IgD-negative memory B cell (primary cell): Measurements from ENCODE around the gene BICDL2. TPM values are rescaled to one million over a fixed set of nuclear protein-coding genes. Genes with fewer than 3 reads are reported as not detected.
"Not testable (repeated sequence)": the region's sequence is repeated elsewhere in the genome, so short reads cannot be mapped to it uniquely, and the experiment has no call there.

ENCODE experiments used
- H3K27ac Mint-ChIP-seq, 3 donors: one replicate each; pipeline ENCODE4 v1.8.0; 2020 to 2022; ENCODE audit warnings: mild to moderate bottlenecking in 3 of 3, mixed read lengths in 3 of 3, moderate library complexity in 1 of 3
- H3K27me3 Mint-ChIP-seq: one replicate; pipeline ENCODE4 v1.8.0; 2021; ENCODE audit warnings: mixed read lengths
- H3K36me3 Mint-ChIP-seq: one replicate; pipeline ENCODE4 v1.8.0; 2020; ENCODE audit warnings: mild to moderate bottlenecking, mixed read lengths
- H3K4me1 Mint-ChIP-seq, 3 donors: one replicate each; pipeline ENCODE4 v1.8.0; 2020 to 2022; ENCODE audit warnings: mixed read lengths in 3 of 3, mild to moderate bottlenecking in 1 of 3
- H3K4me3 Mint-ChIP-seq, 4 donors: one replicate each; pipeline ENCODE4 v1.8.0; 2020 to 2022; ENCODE audit warnings: mild to moderate bottlenecking in 4 of 4, mixed read lengths in 4 of 4, moderate library complexity in 3 of 4
- H3K9me3 Mint-ChIP-seq, 3 donors: one replicate each; pipeline ENCODE4 v1.8.0; 2020 to 2021; ENCODE audit warnings: mixed read lengths in 3 of 3, mild to moderate bottlenecking in 1 of 3
- polyA plus RNA-seq: library from polyadenylated mRNA; unstranded; fragments of 300-500 nt; fragmentation: Illumina TruSeq; gene quantifications from one replicate; pipeline ENCODE4 v1.2.3, GENCODE V29; 2021

Gene BICDL2
- polyA plus RNA-seq, 1 donor from 2014 or later: not detected

DNA sequence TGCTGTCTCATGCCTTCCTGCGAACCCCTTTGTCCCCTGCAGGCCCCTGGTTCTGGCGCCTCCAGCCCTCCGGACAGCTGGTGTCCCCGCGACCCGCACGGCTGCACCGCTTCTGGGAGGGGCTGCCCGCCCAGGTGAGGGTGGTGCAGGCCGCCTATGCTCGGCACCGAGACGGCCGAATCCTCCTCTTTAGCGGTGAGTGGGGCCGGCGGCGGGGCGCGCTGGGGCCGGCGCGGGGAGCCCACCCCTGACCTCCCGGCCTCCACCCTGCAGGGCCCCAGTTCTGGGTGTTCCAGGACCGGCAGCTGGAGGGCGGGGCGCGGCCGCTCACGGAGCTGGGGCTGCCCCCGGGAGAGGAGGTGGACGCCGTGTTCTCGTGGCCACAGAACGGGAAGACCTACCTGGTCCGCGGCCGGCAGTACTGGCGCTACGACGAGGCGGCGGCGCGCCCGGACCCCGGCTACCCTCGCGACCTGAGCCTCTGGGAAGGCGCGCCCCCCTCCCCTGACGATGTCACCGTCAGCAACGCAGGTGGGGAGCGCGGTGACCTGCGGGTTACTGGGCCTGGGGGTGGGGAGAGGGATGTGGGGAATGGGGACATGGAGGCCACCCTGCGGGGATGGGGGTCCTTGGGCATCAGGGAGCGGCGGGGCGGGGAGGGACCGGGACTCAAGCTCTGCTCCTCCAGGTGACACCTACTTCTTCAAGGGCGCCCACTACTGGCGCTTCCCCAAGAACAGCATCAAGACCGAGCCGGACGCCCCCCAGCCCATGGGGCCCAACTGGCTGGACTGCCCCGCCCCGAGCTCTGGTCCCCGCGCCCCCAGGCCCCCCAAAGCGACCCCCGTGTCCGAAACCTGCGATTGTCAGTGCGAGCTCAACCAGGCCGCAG lies 21.6 kb upstream of the BICDL2 start:
- Mint-ChIP-seq H3K9me3 (no peaks in the 10 kb centered on the region), H3K27ac (no peak overlapping the region), H3K4me1 (peaks cover 9 to 15% (median 14%) of the 10 kb centered on the region in 3 donors), H3K27me3 (peaks cover 2% of the 10 kb centered on the region), H3K4me3 (peak overlapping the region; percentile 65 to 95 (median 86)), H3K36me3 (no peaks in the 10 kb centered on the region)

DNA sequence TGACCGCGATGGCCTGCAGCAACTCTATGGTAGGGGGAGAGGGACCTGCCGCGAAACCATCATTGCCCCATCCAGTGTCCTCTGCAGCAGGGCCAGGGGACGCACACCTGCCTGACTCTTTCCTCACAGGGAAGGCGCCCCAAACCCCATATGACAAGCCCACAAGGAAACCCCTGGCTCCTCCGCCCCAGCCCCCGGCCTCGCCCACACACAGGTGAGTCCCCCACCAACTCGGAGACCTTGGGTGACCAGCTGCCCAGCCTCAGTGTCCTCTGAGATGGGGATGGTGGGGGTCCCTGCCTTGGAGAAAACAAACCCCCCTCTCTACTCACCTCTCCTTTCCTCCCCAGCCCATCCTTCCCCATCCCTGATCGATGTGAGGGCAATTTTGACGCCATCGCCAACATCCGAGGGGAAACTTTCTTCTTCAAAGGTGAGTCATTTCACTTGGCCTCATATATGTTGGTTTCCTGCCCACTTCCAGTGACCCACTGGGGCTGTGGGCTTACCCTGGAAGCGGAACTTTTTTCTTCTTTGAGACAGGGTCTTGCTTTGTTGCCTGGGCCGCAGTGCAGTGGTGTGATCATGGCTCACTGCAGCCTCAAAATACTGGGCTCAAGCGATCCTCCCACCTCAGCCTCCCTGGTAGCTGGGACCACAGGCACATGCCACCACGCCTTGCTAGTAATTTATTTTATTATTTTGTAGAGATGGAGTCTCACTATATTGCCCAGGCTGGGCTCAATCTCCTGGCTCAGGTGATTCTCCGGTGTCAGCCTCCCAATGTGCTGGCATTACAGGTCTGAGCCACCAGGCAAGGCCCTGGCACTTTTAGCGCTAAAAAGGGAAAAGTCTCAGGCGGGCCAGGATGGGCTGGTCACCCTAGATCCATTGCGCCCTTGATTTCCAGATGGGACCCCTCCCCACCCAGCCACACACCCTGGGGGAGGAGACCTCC lies 20.7 kb upstream of the BICDL2 start:
- Mint-ChIP-seq H3K27me3 (peaks cover 2% of the 10 kb centered on the region), H3K36me3 (no peaks in the 10 kb centered on the region), H3K4me1 (peaks cover 9 to 15% (median 14%) of the 10 kb centered on the region in 3 donors), H3K27ac (no peak overlapping the region), H3K4me3 (peak overlapping the region; percentile 35 to 81 (median 56)), H3K9me3 (no peaks in the 10 kb centered on the region)

DNA sequence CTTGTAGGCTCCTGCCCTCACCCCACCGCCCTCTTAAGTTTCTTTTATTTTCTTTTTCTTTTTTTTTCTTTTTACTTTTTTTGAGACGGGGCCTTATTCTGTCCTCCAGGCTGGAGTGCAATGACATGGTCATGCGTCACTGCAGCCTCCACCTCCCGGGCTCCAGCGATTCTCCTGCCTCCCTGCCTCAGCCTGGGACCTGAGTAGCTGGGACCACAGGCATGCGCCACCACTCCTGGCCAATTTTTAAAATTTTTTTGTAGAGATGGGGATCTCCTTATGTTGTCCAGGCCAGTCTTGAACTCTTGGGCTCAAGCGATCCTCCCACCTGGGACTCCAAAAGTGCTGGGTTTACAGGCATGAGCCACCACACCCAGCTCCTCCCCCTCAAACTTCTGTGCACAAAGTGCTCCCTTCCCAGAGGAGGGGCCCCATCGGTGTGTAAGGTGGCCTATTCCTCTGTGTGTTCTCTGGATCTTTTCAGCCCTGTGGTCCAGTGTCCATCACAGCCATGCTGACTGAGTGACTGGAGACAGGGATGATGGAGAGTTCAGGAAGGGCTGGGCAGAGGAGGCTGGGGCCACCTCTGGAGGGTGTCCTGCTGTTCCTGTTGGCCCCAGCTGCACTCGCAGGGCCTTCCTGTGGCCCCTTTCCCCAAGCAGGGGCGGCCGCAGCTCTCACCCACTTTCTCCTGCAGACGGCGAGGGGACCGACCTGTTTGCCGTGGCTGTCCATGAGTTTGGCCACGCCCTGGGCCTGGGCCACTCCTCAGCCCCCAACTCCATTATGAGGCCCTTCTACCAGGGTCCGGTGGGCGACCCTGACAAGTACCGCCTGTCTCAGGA lies 19.8 kb upstream of the BICDL2 start:
- Mint-ChIP-seq H3K27me3 (peaks cover 2% of the 10 kb centered on the region), H3K9me3 (no peaks in the 10 kb centered on the region), H3K27ac (no peak overlapping the region), H3K36me3 (no peaks in the 10 kb centered on the region), H3K4me1 (peaks cover 14 to 15% (median 14%) of the 10 kb centered on the region in 3 donors), H3K4me3 (peak overlapping the region in 1 of 4 donors; percentile 35)

DNA sequence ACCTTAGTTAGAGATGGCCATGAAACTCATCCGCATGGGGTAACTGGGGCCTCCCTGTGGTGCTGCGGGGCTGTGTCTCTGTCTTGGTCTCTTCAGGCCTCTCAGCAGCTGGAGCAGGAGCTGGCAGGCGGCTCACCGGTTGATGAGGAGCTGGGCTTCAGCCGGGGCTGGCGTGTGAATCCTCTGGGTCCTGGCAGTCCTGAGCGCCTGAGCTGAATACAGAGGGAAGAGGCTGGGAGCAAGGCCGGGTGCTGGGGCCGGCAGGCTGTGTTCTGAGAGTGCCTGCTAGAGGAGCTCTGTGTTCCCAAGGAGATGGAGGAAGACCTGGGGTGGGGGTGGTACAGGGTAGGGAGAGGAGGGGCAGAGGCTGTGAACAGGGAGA lies 19.0 kb upstream of the BICDL2 start:
- not testable (repeated sequence) for H3K36me3 Mint-ChIP-seq, H3K27me3 Mint-ChIP-seq, H3K9me3 Mint-ChIP-seq
- peaks cover 14 to 15% (median 14%) of the 10 kb centered on the region in 3 donors for H3K4me1 Mint-ChIP-seq
- peak overlapping the region in 1 of 3 donors; percentile 53 for H3K27ac Mint-ChIP-seq
- H3K4me3 Mint-ChIP-seq: peak overlapping the region in 1 of 4 donors; percentile 49

DNA sequence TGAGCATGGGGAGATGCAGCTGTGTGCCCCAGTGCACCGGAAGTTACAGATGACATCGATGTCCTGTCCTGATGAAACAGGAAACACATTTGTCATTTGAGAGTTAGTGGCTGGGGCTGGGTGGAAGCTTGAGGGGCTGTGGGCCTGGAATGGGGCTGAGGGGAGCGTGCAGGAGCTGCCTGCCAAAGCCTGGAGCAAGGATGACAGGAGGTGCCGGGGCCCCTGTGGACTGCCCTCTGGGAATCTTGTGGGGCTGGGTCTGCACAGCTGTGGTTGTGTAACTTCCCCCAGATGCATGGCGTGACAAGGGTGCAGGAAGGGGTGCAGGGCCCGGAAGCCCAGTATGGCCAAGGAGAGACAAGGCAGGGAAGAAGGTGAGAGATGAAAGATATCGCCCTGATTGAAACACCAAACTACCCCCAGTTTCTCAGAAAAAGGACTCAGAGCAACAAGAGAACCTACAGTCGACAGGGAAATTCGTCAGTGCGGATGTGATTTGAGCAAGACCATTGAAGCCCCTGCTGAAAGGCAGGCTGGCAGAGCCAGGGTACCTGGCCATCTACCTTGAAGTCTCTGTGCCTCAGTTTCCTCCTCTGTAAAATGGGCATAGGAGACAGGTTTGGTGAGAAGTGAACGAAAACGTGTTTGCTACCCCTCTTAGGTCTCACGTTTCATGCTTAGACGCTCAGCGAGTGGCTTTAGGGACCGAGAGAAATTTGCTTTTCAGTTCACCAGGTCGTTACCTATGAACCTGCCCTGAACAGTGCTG lies 18.4 kb upstream of the BICDL2 start:
- no peaks in the 10 kb centered on the region for H3K36me3 Mint-ChIP-seq
- peak overlapping the region in 1 of 3 donors; percentile 53 for H3K27ac Mint-ChIP-seq
- no peaks in the 10 kb centered on the region for H3K9me3 Mint-ChIP-seq
- peak overlapping the region in 3 of 4 donors; percentile 34 to 49 (median 39) for H3K4me3 Mint-ChIP-seq
- H3K4me1 Mint-ChIP-seq: peaks cover 14 to 15% (median 14%) of the 10 kb centered on the region in 3 donors
- peaks cover 2% of the 10 kb centered on the region for H3K27me3 Mint-ChIP-seq

DNA sequence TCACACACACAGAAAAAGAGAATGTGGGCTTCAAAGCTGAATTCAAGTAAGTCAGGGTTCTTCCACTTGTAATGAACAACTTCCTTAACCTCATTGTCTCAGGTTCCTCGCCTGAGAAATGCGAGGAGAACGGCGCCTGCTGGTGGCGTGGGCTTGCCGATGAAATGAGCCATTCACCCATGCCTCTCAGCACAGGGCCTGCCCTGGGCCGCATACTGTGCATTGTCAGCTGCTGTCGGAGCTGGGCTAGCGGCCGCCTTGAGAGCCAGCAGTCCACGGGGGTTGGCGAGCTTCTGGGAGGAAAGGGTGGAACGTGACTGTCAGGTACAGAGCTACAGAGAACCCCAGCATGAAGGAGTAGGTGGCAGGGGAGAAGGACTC lies 16.6 kb upstream of the BICDL2 start:
- not testable (repeated sequence) for H3K27me3 Mint-ChIP-seq, H3K9me3 Mint-ChIP-seq, H3K36me3 Mint-ChIP-seq, H3K27ac Mint-ChIP-seq, H3K4me3 Mint-ChIP-seq
- H3K4me1 Mint-ChIP-seq: peaks cover 13 to 17% (median 14%) of the 10 kb centered on the region in 3 donors

DNA sequence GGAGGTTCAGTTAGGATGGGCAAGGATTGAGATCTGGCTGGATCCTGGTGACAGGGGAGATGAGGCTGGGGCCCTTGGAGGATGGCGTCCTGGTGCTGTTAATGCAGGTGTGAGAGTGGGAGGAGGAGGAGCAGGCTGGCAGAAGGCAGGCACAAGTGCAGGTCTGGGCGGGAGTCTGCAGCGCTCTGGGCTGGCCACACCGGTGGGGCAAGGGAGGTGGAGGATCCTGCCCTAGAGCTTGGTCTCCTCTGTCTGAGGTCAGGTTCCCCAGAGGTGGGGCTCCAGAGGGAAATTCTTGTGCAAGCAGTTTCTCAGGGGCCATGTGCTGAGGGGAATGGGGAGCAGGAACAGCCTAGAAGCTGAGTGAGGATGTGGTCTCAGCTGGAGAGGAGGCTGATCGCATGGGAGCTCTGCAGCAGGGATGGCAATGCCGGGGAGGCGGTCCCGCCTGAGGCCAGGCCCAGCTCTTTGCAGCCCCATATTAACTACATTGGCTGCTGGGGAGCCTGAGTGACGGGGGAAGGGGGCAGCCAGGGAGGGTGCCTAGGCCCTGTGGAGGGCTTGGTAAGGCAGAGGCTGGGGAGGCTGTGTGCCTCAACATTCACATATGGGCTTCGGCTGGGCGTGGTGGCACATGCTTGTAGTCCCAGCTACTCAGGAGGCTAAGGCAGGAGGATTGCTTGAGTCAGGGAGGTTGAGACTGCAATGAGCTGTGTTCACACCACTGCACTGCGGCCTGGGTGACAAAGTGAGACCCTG lies 16.0 kb upstream of the BICDL2 start:
- peak overlapping the region in 1 of 4 donors; percentile 55 for H3K4me3 Mint-ChIP-seq
- H3K27me3 Mint-ChIP-seq, H3K36me3 Mint-ChIP-seq, H3K9me3 Mint-ChIP-seq, H3K27ac Mint-ChIP-seq: not testable (repeated sequence)
- H3K4me1 Mint-ChIP-seq: peaks cover 13 to 17% (median 14%) of the 10 kb centered on the region in 3 donors

DNA sequence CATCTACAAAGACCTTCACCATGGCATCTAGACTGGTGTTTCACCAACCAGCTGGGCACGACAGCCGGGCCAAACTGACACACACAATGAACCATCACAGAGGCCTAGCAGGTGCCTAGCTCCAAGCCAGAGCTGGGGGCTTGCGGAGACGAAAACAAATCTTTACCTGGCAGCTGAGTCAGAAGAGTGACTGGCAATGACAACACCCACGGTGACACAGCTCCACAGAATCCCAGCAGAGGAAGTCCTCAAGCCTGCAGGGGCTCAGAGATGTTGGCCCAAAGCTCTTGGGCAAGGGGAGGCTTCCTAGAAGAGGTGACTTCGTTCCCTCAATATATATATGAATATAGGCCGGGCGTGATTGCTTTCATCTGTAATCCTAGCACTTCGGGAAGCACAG lies 14.8 kb upstream of the BICDL2 start:
- H3K36me3 Mint-ChIP-seq: no peaks in the 10 kb centered on the region
- H3K27ac Mint-ChIP-seq: no peak overlapping the region
- H3K4me3 Mint-ChIP-seq: peak overlapping the region in 1 of 4 donors; percentile 48
- no peaks in the 10 kb centered on the region for H3K9me3 Mint-ChIP-seq
- H3K27me3 Mint-ChIP-seq: peaks cover 10% of the 10 kb centered on the region
- H3K4me1 Mint-ChIP-seq: peaks cover 13 to 17% (median 14%) of the 10 kb centered on the region in 3 donors

DNA sequence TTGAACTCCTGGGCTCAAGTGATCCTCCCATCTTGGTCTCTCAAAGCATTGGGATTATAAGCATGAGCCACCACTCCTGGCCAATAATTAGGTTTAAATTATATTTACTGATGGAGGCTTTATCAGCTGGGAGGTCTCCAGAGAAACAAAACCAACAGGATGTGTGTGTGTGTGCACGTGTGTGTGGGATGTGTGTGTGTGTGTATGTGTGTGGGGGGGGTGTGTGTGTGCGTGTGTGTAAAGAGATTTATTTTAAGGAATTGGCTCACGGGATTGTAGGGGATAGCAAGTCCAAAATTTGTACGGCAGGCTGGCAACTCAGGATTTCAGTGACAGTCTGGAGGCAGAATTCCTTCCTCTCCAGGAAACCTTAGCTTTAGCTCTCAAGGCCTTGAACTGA lies 14.3 kb upstream of the BICDL2 start:
- no peak overlapping the region for H3K27ac Mint-ChIP-seq

DNA sequence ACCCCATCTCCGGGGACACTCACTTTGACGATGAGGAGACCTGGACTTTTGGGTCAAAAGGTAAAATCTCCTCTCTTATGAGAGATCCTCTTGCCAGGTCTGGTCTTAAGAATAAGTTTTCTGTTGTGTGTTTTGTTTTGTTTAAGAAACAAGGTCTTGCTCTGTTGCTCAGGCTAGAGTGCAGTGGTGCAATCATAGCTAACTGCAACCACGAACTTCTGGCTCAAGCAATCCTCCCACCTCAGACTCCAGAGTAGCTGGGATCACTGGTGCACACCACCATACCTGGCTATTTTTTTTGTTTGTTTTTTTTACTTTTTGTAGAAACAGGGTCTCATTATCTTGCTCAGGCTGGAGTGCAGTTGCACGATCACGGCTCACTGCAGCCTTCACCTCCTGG lies 13.7 kb upstream of the BICDL2 start:
- Mint-ChIP-seq H3K27ac (no peak overlapping the region), H3K9me3 (no peaks in the 10 kb centered on the region), H3K4me3 (no peak overlapping the region), H3K36me3 (no peaks in the 10 kb centered on the region), H3K27me3 (peaks cover 10% of the 10 kb centered on the region), H3K4me1 (peaks cover 12 to 16% (median 14%) of the 10 kb centered on the region in 3 donors)

More for the DNA sequence above, 14.3 kb upstream of the BICDL2 start:
- peak overlapping the region in 1 of 4 donors; percentile 48 for H3K4me3 Mint-ChIP-seq
- H3K4me1 Mint-ChIP-seq: peaks cover 13 to 17% (median 14%) of the 10 kb centered on the region in 3 donors
- peaks cover 10% of the 10 kb centered on the region for H3K27me3 Mint-ChIP-seq
- H3K36me3 Mint-ChIP-seq: no peaks in the 10 kb centered on the region
- no peaks in the 10 kb centered on the region for H3K9me3 Mint-ChIP-seq

DNA sequence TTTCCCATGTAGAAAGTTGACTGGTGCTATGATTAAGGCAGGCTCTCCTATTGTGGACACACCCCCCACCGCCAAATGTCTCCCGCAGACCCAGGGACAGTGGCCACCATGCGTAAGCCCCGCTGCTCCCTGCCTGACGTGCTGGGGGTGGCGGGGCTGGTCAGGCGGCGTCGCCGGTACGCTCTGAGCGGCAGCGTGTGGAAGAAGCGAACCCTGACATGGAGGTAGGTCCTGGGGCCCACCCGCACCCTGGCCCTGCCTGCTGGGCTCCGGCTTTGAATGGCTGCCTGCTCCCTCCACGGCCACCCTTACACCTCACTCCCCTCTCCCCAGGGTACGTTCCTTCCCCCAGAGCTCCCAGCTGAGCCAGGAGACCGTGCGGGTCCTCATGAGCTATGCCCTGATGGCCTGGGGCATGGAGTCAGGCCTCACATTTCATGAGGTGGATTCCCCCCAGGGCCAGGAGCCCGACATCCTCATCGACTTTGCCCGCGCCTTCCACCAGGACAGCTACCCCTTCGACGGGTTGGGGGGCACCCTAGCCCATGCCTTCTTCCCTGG lies 13.3 kb upstream of the BICDL2 start:
- Mint-ChIP-seq H3K9me3 (no peaks in the 10 kb centered on the region), H3K27me3 (peaks cover 15% of the 10 kb centered on the region), H3K36me3 (no peaks in the 10 kb centered on the region), H3K4me3 (no peak overlapping the region), H3K27ac (no peak overlapping the region), H3K4me1 (peaks cover 9 to 15% (median 10%) of the 10 kb centered on the region in 3 donors)

DNA sequence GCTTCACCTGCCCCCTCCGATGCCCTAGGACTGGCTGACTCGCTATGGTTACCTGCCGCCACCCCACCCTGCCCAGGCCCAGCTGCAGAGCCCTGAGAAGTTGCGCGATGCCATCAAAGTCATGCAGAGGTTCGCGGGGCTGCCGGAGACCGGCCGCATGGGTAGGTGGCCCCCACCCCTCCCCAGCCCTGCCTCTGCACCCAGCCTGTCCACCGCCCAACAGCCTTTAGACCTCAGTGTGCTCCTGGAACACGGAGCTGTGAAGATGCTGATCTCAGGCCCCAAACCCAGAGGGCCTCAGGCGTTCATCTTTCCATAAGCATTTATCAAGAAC lies 10.6 kb upstream of the BICDL2 start:
- Mint-ChIP-seq H3K27ac (no peak overlapping the region), H3K27me3 (peaks cover 33% of the 10 kb centered on the region), H3K36me3 (no peaks in the 10 kb centered on the region), H3K4me3 (peak overlapping the region; percentile 45 to 65 (median 60)), H3K4me1 (peaks cover 5 to 10% (median 7%) of the 10 kb centered on the region in 3 donors), H3K9me3 (no peaks in the 10 kb centered on the region)
